Panc1 (cell line): ENCODE measurements around the gene SPHKAP.

Experiments used
- POLR2AphosphoS5 ChIP-seq: IDR thresholded peaks from 2 replicates; pipeline ENCODE4 v1.6.1; 2012; ENCODE audit warnings: mild to moderate bottlenecking, low read depth, low read length, moderate library complexity
- TCF7L2 ChIP-seq: IDR thresholded peaks from 2 replicates; pipeline ENCODE4 v1.6.1; 2011; ENCODE audit warnings: mild to moderate bottlenecking, low read depth, low read length, inconsistent platforms
- TF ChIP-seq, protein P1 (sequence below): fragments of 450-650 bp; IDR thresholded peaks from 2 replicates; pipeline ENCODE4 v1.5.1; 2017; ENCODE audit warnings: mild to moderate bottlenecking
- TF ChIP-seq, protein P2 (sequence below), 2 experiments: IDR thresholded peaks; 2 replicates each; pipeline ENCODE4 v1.6.1; 2011 to 2012; ENCODE audit warnings: low read depth in 2 of 2, control low read depth in 1 of 2, low read length in 1 of 2, mild to moderate bottlenecking in 1 of 2, moderate library complexity in 1 of 2; ENCODE audit not compliant: insufficient read depth in 1 of 2

DNA sequence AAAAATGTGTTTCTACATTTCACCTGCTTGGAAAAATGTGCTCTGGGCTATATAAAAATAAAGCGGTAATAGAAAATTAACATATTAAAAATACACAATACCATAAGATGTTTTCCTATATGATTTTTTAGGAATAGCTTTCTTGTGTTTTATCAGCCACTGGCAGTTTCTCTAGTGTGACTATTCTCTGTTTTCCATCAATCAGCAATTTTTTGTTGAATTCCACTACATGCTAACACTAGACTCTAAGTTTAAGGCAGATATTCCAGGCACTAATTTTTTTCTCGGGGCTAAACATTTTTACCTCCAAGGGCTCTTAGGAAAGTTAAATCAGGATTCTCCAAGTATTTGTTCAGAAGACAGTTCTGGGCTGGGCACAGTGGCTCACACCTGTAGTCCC lies 140.5 kb downstream of the SPHKAP start:
- TF ChIP-seq, protein P1, sequence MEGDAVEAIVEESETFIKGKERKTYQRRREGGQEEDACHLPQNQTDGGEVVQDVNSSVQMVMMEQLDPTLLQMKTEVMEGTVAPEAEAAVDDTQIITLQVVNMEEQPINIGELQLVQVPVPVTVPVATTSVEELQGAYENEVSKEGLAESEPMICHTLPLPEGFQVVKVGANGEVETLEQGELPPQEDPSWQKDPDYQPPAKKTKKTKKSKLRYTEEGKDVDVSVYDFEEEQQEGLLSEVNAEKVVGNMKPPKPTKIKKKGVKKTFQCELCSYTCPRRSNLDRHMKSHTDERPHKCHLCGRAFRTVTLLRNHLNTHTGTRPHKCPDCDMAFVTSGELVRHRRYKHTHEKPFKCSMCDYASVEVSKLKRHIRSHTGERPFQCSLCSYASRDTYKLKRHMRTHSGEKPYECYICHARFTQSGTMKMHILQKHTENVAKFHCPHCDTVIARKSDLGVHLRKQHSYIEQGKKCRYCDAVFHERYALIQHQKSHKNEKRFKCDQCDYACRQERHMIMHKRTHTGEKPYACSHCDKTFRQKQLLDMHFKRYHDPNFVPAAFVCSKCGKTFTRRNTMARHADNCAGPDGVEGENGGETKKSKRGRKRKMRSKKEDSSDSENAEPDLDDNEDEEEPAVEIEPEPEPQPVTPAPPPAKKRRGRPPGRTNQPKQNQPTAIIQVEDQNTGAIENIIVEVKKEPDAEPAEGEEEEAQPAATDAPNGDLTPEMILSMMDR, result no peak
- TF ChIP-seq POLR2AphosphoS5 (no peak), TCF7L2 (no peak)
- TF ChIP-seq, protein P2, sequence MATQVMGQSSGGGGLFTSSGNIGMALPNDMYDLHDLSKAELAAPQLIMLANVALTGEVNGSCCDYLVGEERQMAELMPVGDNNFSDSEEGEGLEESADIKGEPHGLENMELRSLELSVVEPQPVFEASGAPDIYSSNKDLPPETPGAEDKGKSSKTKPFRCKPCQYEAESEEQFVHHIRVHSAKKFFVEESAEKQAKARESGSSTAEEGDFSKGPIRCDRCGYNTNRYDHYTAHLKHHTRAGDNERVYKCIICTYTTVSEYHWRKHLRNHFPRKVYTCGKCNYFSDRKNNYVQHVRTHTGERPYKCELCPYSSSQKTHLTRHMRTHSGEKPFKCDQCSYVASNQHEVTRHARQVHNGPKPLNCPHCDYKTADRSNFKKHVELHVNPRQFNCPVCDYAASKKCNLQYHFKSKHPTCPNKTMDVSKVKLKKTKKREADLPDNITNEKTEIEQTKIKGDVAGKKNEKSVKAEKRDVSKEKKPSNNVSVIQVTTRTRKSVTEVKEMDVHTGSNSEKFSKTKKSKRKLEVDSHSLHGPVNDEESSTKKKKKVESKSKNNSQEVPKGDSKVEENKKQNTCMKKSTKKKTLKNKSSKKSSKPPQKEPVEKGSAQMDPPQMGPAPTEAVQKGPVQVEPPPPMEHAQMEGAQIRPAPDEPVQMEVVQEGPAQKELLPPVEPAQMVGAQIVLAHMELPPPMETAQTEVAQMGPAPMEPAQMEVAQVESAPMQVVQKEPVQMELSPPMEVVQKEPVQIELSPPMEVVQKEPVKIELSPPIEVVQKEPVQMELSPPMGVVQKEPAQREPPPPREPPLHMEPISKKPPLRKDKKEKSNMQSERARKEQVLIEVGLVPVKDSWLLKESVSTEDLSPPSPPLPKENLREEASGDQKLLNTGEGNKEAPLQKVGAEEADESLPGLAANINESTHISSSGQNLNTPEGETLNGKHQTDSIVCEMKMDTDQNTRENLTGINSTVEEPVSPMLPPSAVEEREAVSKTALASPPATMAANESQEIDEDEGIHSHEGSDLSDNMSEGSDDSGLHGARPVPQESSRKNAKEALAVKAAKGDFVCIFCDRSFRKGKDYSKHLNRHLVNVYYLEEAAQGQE (IDR thresholded peaks at IDR 0.05; ENCODE audit: insufficient read depth in 1 of 2, low read depth in 2 of 2, low read length in 1 of 2), result no peak
